ENCODE results near the gene OR2L13.

Gene OR2L13

GRCh38 chr1:248094884-248095283 lies at the start of gene OR2L13:
TSS of gene OR2L13 (plus strand) at chr1:248095184. CDS start at chr1:248099376, 4,192 bp downstream.
- TF ChIP-seq YY1 (IDR thresholded peaks at IDR 0.05; ENCODE audit: low read depth): no peak
- TF ChIP-seq EGR1 (IDR thresholded peaks at IDR 0.05): no peak
- TF ChIP-seq TAF1 (IDR thresholded peaks at IDR 0.05; ENCODE audit: low read depth): no peak

- TF ChIP-seq TCF12 (IDR thresholded peaks at IDR 0.05; ENCODE audit: low read depth): no peak
- no peak for TF ChIP-seq USF1 (IDR thresholded peaks at IDR 0.05)
- no peak for TF ChIP-seq EP300 (IDR thresholded peaks at IDR 0.05; ENCODE audit: borderline replicate concordance)
- TF ChIP-seq ZBTB7A (IDR thresholded peaks at IDR 0.05; ENCODE audit: low read depth): no peak
- TF ChIP-seq YY1 (IDR thresholded peaks at IDR 0.05; ENCODE audit: low read depth): no peak
- TF ChIP-seq FOXM1 (IDR thresholded peaks at IDR 0.05; ENCODE audit: borderline replicate concordance, low read depth): no peak
- TF ChIP-seq CREB1 (IDR thresholded peaks at IDR 0.05; ENCODE audit: low read depth): no peak
- no peak for TF ChIP-seq REST (IDR thresholded peaks at IDR 0.05; ENCODE audit: low read depth)
- no peak for TF ChIP-seq MAX (IDR thresholded peaks at IDR 0.05)
Observed at GRCh38 chr1:248045209-248045608, 49.8 kb upstream of the OR2L13 start.

GRCh38 chr1:248046536-248046935 lies 48.4 kb upstream of the OR2L13 start, which contains the start of gene OR2L3:
TSS of gene OR2L3 (plus strand) at chr1:248046836. CDS start at chr1:248060682, 13,846 bp downstream.
- TF ChIP-seq TEAD4 (IDR thresholded peaks at IDR 0.05) (no peak), CEBPB (IDR thresholded peaks at IDR 0.05) (no peak), USF1 (IDR thresholded peaks at IDR 0.05) (no peak)

- TF ChIP-seq YY1 (IDR thresholded peaks at IDR 0.05; ENCODE audit: low read depth): no peak
Observed at GRCh38 chr1:248047008-248047407, 48.0 kb upstream of the OR2L13 start.

- TF ChIP-seq RAD21 (IDR thresholded peaks at IDR 0.05; ENCODE audit: low read depth) (no peak), MAX (IDR thresholded peaks at IDR 0.05) (no peak), USF1 (IDR thresholded peaks at IDR 0.05) (no peak), FOXM1 (IDR thresholded peaks at IDR 0.05; ENCODE audit: borderline replicate concordance, low read depth) (no peak), EGR1 (IDR thresholded peaks at IDR 0.05) (no peak), TAF1 (IDR thresholded peaks at IDR 0.05; ENCODE audit: low read depth) (no peak), TCF12 (IDR thresholded peaks at IDR 0.05; ENCODE audit: low read depth) (no peak), NFIC (IDR thresholded peaks at IDR 0.05) (no peak), CREB1 (IDR thresholded peaks at IDR 0.05; ENCODE audit: low read depth) (no peak), REST (IDR thresholded peaks at IDR 0.05; ENCODE audit: low read depth) (no peak), EP300 (IDR thresholded peaks at IDR 0.05; ENCODE audit: borderline replicate concordance) (no peak), ZBTB7A (IDR thresholded peaks at IDR 0.05; ENCODE audit: low read depth) (no peak), YY1 (IDR thresholded peaks at IDR 0.05; ENCODE audit: low read depth) (no peak), CEBPB (IDR thresholded peaks at IDR 0.05) (no peak), TEAD4 (IDR thresholded peaks at IDR 0.05) (no peak)
Observed at GRCh38 chr1:248054671-248055070, 40.3 kb upstream of the OR2L13 start.

- TF ChIP-seq YY1 (IDR thresholded peaks at IDR 0.05; ENCODE audit: low read depth) (no peak), CREB1 (IDR thresholded peaks at IDR 0.05; ENCODE audit: low read depth) (no peak), REST (IDR thresholded peaks at IDR 0.05; ENCODE audit: low read depth) (no peak), RAD21 (IDR thresholded peaks at IDR 0.05; ENCODE audit: low read depth) (no peak), EP300 (IDR thresholded peaks at IDR 0.05; ENCODE audit: borderline replicate concordance) (no peak), NFIC (IDR thresholded peaks at IDR 0.05) (no peak), TCF12 (IDR thresholded peaks at IDR 0.05; ENCODE audit: low read depth) (no peak), FOXM1 (IDR thresholded peaks at IDR 0.05; ENCODE audit: borderline replicate concordance, low read depth) (no peak), TAF1 (IDR thresholded peaks at IDR 0.05; ENCODE audit: low read depth) (no peak), ZBTB7A (IDR thresholded peaks at IDR 0.05; ENCODE audit: low read depth) (no peak), MAX (IDR thresholded peaks at IDR 0.05) (no peak), CEBPB (IDR thresholded peaks at IDR 0.05) (no peak)
Observed at GRCh38 chr1:248055261-248055660, 39.7 kb upstream of the OR2L13 start.

Measured in Ishikawa (cell line).